CD4-positive, alpha-beta T cell treated with Interleukin-17A for 4 hours (primary cell): ENCODE measurements around the gene FGD6.
"Not testable (repeated sequence)": the region's sequence is repeated elsewhere in the genome, so short reads cannot be mapped to it uniquely, and the experiment has no call there.

Experiments used
- DNase-seq: peaks from one replicate; pipeline ENCODE4 v3.0.0-alpha.2; 2020; ENCODE audit warnings: mixed read lengths

FGD6 gene

GRCh38 chr12:95204141-95204866 is 13.0 kb downstream of the FGD6 start:
- DNase-seq = no peak

- no peak for DNase-seq
These were observed 13.7 kb downstream of the FGD6 start for GRCh38 chr12:95203487-95204030.

GRCh38 chr12:95202691-95203486 is 14.4 kb downstream of the FGD6 start:
- DNase-seq = no peak

- no peak for DNase-seq
These were observed 16.1 kb downstream of the FGD6 start for GRCh38 chr12:95201056-95201670.

- no peak for DNase-seq
These were observed 17.0 kb downstream of the FGD6 start for GRCh38 chr12:95200128-95200894.

- DNase-seq = no peak
These were observed 18.4 kb downstream of the FGD6 start for GRCh38 chr12:95198914-95199313.

GRCh38 chr12:95197636-95198035 is 19.6 kb downstream of the FGD6 start:
- DNase-seq = no peak

- DNase-seq = not testable (repeated sequence)
These were observed 20.2 kb downstream of the FGD6 start for GRCh38 chr12:95196875-95197569.

GRCh38 chr12:95195122-95195521 is 22.1 kb downstream of the FGD6 start:
- no peak for DNase-seq

- no peak for DNase-seq
These were observed 24.1 kb downstream of the FGD6 start for GRCh38 chr12:95193139-95193538.

GRCh38 chr12:95192271-95192670 is 25.0 kb downstream of the FGD6 start:
- no peak for DNase-seq

GRCh38 chr12:95191060-95191696 is 26.1 kb downstream of the FGD6 start:
- no peak for DNase-seq

- no peak for DNase-seq
These were observed 29.3 kb downstream of the FGD6 start for GRCh38 chr12:95187865-95188415.

GRCh38 chr12:95185854-95186253 is 31.4 kb downstream of the FGD6 start:
- no peak for DNase-seq

GRCh38 chr12:95185072-95185471 is 32.2 kb downstream of the FGD6 start:
- no peak for DNase-seq

- DNase-seq = no peak
These were observed 33.1 kb downstream of the FGD6 start for GRCh38 chr12:95184121-95184520.

GRCh38 chr12:95182868-95183415 is 34.3 kb downstream of the FGD6 start:
- no peak for DNase-seq

GRCh38 chr12:95181103-95181502 is 36.2 kb downstream of the FGD6 start:
- DNase-seq = no peak

- no peak for DNase-seq
These were observed 38.3 kb downstream of the FGD6 start for GRCh38 chr12:95179011-95179410.

GRCh38 chr12:95178136-95178535 is 39.1 kb downstream of the FGD6 start:
- DNase-seq = no peak

GRCh38 chr12:95177201-95177768 is 40.0 kb downstream of the FGD6 start:
- DNase-seq = no peak
